Mesendoderm (in vitro differentiated cells): ENCODE measurements around the gene FPR1.

ENCODE experiments used
- DNase-seq: peaks from one replicate; pipeline ENCODE4 v3.0.0; 2013
- H2AK5ac ChIP-seq: 2 replicates; pipeline ENCODE4 v1.6.1; 2013; ENCODE audit warnings: low read length, inconsistent platforms
- H2BK120ac ChIP-seq: 2 replicates; pipeline ENCODE4 v1.6.1; 2013; ENCODE audit warnings: low read depth, mild to moderate bottlenecking, low read length, moderate library complexity, mixed read lengths
- H2BK15ac ChIP-seq: replicated peaks from 2 replicates; pipeline ENCODE4 v1.6.1; 2013; ENCODE audit warnings: low read depth, mild to moderate bottlenecking, moderate library complexity
- H2BK5ac ChIP-seq: 2 replicates; pipeline ENCODE4 v1.6.1; 2013; ENCODE audit warnings: low read length, inconsistent platforms
- H3K18ac ChIP-seq: 2 replicates; pipeline ENCODE4 v1.6.1; 2013; ENCODE audit warnings: mild to moderate bottlenecking, low read length, mixed read lengths
- H3K23ac ChIP-seq: one replicate; pipeline ENCODE4 v1.6.1; 2013; ENCODE audit warnings: low read length
- H3K27ac ChIP-seq: 2 replicates; pipeline ENCODE4 v1.5.1; 2013; ENCODE audit warnings: low read depth, mild to moderate bottlenecking, inconsistent platforms, low read length, moderate library complexity
- H3K27me3 ChIP-seq: 2 replicates; pipeline ENCODE4 v1.6.1; 2013; ENCODE audit warnings: low read length, control low read depth, mild to moderate bottlenecking, inconsistent platforms; ENCODE audit not compliant: insufficient read depth, poor library complexity
- H3K36me3 ChIP-seq: 2 replicates; pipeline ENCODE4 v1.6.1; 2013; ENCODE audit warnings: low read length, inconsistent platforms; ENCODE audit not compliant: control insufficient read depth, insufficient read depth
- H3K4ac ChIP-seq: one replicate; pipeline ENCODE4 v1.6.1; 2013; ENCODE audit warnings: low read depth, mild to moderate bottlenecking, low read length, moderate library complexity
- H3K4me1 ChIP-seq: 2 replicates; pipeline ENCODE4 v1.6.1; 2013; ENCODE audit warnings: low read depth, low read length, inconsistent platforms; ENCODE audit not compliant: control insufficient read depth
- H3K4me2 ChIP-seq: 2 replicates; pipeline ENCODE4 v1.6.1; 2013; ENCODE audit warnings: low read length
- H3K4me3 ChIP-seq: 2 replicates; pipeline ENCODE4 v1.5.1; 2013; ENCODE audit warnings: mild to moderate bottlenecking, low read length
- H3K56ac ChIP-seq: one replicate; pipeline ENCODE4 v1.6.1; 2013; ENCODE audit warnings: low read length
- H3K79me1 ChIP-seq: 2 replicates; pipeline ENCODE4 v1.6.1; 2013; ENCODE audit warnings: low read length, inconsistent platforms
- H3K79me2 ChIP-seq: 2 replicates; pipeline ENCODE4 v1.6.1; 2013; ENCODE audit warnings: mild to moderate bottlenecking, low read length; ENCODE audit not compliant: control insufficient read depth, insufficient read depth
- H3K9ac ChIP-seq: 2 replicates; pipeline ENCODE4 v1.6.1; 2013; ENCODE audit warnings: low read length, inconsistent platforms
- H4K5ac ChIP-seq: one replicate; pipeline ENCODE4 v1.6.1; 2013; ENCODE audit warnings: low read length
- H4K8ac ChIP-seq: one replicate; pipeline ENCODE4 v1.6.1; 2013; ENCODE audit warnings: low read depth, mild to moderate bottlenecking, control low read depth, low read length, moderate library complexity
- WGBS: extraction: QIAGEN DNeasy Blood & Tissue Kit; methylation state at CpG from one replicate; pipeline ENCODE4 v1.1.7; 2013; ENCODE audit warnings: low lambda C conversion rate, missing lambda C conversion rate; ENCODE audit not compliant: insufficient coverage; ENCODE audit errors: extremely low coverage; 5-methylcytosine and 5-hydroxymethylcytosine counted together

Gene FPR1

GRCh38 chr19:51719251-51719988 lies 32.3 kb downstream of the FPR1 start:
- no CpG with 5 or more reads among the region's 83 CpGs for WGBS
- Histone ChIP-seq H3K27me3 (peaks cover 6% of the 10 kb centered on the region), H2BK120ac (no peak overlapping the region), H3K79me1 (no peaks in the 10 kb centered on the region), H3K4me3 (peak overlapping the region; percentile 30), H3K9ac (peak overlapping the region; percentile 60), H3K4me2 (peak overlapping the region; percentile 92), H3K4me1 (no peaks in the 10 kb centered on the region), H2BK5ac (no peak overlapping the region), H2AK5ac (no peak overlapping the region), H3K56ac (peak overlapping the region; percentile 83), H3K36me3 (no peaks in the 10 kb centered on the region), H3K23ac (peak overlapping the region; percentile 66), H3K4ac (no peak overlapping the region), H3K18ac (no peak overlapping the region), H4K8ac (no peak overlapping the region), H4K5ac (no peak overlapping the region), H3K27ac (no peak overlapping the region), H2BK15ac (no peak overlapping the region), H3K79me2 (no peaks in the 10 kb centered on the region)
- peak; percentile 43 for DNase-seq

GRCh38 chr19:51716925-51717324 lies 34.8 kb downstream of the FPR1 start:
- no peaks in the 10 kb centered on the region for H3K36me3 ChIP-seq
- WGBS = no CpG with 5 or more reads among the region's 11 CpGs
- no peak overlapping the region for H3K9ac ChIP-seq
- H3K27ac ChIP-seq = no peak overlapping the region
- H3K4me3 ChIP-seq = no peak overlapping the region
- no peak overlapping the region for H2BK5ac ChIP-seq
- no peak overlapping the region for H3K18ac ChIP-seq
- H4K8ac ChIP-seq = no peak overlapping the region
- no peak for DNase-seq
- peaks cover 6% of the 10 kb centered on the region for H3K27me3 ChIP-seq
- no peak overlapping the region for H2AK5ac ChIP-seq
- no peaks in the 10 kb centered on the region for H3K79me2 ChIP-seq
- H4K5ac ChIP-seq = no peak overlapping the region
- no peaks in the 10 kb centered on the region for H3K4me1 ChIP-seq
- H3K4ac ChIP-seq = no peak overlapping the region
- no peak overlapping the region for H2BK120ac ChIP-seq
- H3K79me1 ChIP-seq = no peaks in the 10 kb centered on the region
- H3K23ac ChIP-seq = no peak overlapping the region
- no peak overlapping the region for H2BK15ac ChIP-seq
- H3K56ac ChIP-seq = no peak overlapping the region
- no peak overlapping the region for H3K4me2 ChIP-seq

- H2BK5ac ChIP-seq = no peak overlapping the region
- H3K27ac ChIP-seq = no peak overlapping the region
- H3K4me1 ChIP-seq = no peaks in the 10 kb centered on the region
- H3K23ac ChIP-seq = no peak overlapping the region
- no peak overlapping the region for H4K8ac ChIP-seq
- H2AK5ac ChIP-seq = no peak overlapping the region
- H4K5ac ChIP-seq = no peak overlapping the region
- H3K27me3 ChIP-seq = peaks cover 6% of the 10 kb centered on the region
- no peak overlapping the region for H2BK15ac ChIP-seq
- H3K4me2 ChIP-seq = no peak overlapping the region
- no CpG with 5 or more reads among the region's 3 CpGs for WGBS
- no peak overlapping the region for H3K4me3 ChIP-seq
- no peak overlapping the region for H3K56ac ChIP-seq
- no peak overlapping the region for H2BK120ac ChIP-seq
- no peaks in the 10 kb centered on the region for H3K79me2 ChIP-seq
- H3K4ac ChIP-seq = no peak overlapping the region
- H3K18ac ChIP-seq = no peak overlapping the region
- no peak for DNase-seq
- H3K79me1 ChIP-seq = no peaks in the 10 kb centered on the region
- H3K36me3 ChIP-seq = no peaks in the 10 kb centered on the region
- H3K9ac ChIP-seq = no peak overlapping the region
Observed at GRCh38 chr19:51715850-51716249, 35.8 kb downstream of the FPR1 start.

- Histone ChIP-seq H3K27ac (no peak overlapping the region), H3K4me1 (no peaks in the 10 kb centered on the region), H2BK15ac (no peak overlapping the region), H3K4me2 (no peak overlapping the region), H3K9ac (no peak overlapping the region), H4K5ac (no peak overlapping the region), H4K8ac (no peak overlapping the region), H3K27me3 (peaks cover 6% of the 10 kb centered on the region), H3K36me3 (no peaks in the 10 kb centered on the region), H2AK5ac (no peak overlapping the region), H3K79me1 (no peaks in the 10 kb centered on the region), H3K4me3 (no peak overlapping the region), H3K56ac (no peak overlapping the region), H2BK5ac (no peak overlapping the region), H3K23ac (no peak overlapping the region), H3K4ac (no peak overlapping the region), H2BK120ac (no peak overlapping the region), H3K79me2 (no peaks in the 10 kb centered on the region), H3K18ac (no peak overlapping the region)
- no peak for DNase-seq
- WGBS = no CpG with 5 or more reads among the region's 3 CpGs
Observed at GRCh38 chr19:51714848-51715247, 36.8 kb downstream of the FPR1 start.

- Histone ChIP-seq H3K4me1 (no peaks in the 10 kb centered on the region), H3K27ac (no peak overlapping the region), H3K4ac (no peak overlapping the region), H2BK15ac (no peak overlapping the region), H3K27me3 (peaks cover under 1% of the 10 kb centered on the region), H3K9ac (no peak overlapping the region), H2BK5ac (no peak overlapping the region), H4K8ac (no peak overlapping the region), H3K18ac (no peak overlapping the region), H3K56ac (no peak overlapping the region), H3K23ac (no peak overlapping the region), H3K4me3 (no peak overlapping the region), H2BK120ac (no peak overlapping the region), H3K4me2 (no peak overlapping the region), H3K79me1 (no peaks in the 10 kb centered on the region), H4K5ac (no peak overlapping the region), H2AK5ac (no peak overlapping the region), H3K36me3 (no peaks in the 10 kb centered on the region), H3K79me2 (no peaks in the 10 kb centered on the region)
- no CpG with 5 or more reads among the region's 74 CpGs for WGBS
- DNase-seq = no peak
Observed at GRCh38 chr19:51713319-51714285, 38.1 kb downstream of the FPR1 start.
